Activated CD4-positive, alpha-beta memory T cell treated with anti-CD3 and anti-CD28 coated beads, Interleukin-2, amount 10 ng/mL, durations not matched to agents 7 days and 5 days (primary cell): Measurements from ENCODE around the gene PARP4. TPM values are rescaled to one million over a fixed set of nuclear protein-coding genes. Genes with fewer than 3 reads are reported as not detected.
A peak's percentile ranks its signal among the peaks of the same experiment; 100 is the strongest.
"Not testable (repeated sequence)": the region's sequence is repeated elsewhere in the genome, so short reads cannot be mapped to it uniquely, and the experiment has no call there.

Experiments used
- CTCF ChIA-PET: fragments of 350-600 bp; sonication (Branson Sonifier 250); formaldehyde crosslinking; loops from one replicate; lab custom pipeline; 2021; ENCODE audit warnings: antibody characterized with exemption, inconsistent platforms; lab: Charles Lee
- POLR2A ChIA-PET: fragments of 350-600 bp; sonication (Branson Sonifier 250); formaldehyde crosslinking; loops from one replicate; lab custom pipeline; 2021; ENCODE audit warnings: antibody characterized with exemption; lab: Charles Lee
- DNase-seq: peaks from one replicate; pipeline ENCODE4 v3.0.0-alpha.2; 2020
- H3K27ac Mint-ChIP-seq: one replicate; pipeline ENCODE4 v1.8.0; 2021; ENCODE audit warnings: mild to moderate bottlenecking, mixed read lengths
- H3K27me3 Mint-ChIP-seq: one replicate; pipeline ENCODE4 v1.8.0; 2021; ENCODE audit warnings: mixed read lengths
- H3K36me3 Mint-ChIP-seq: one replicate; pipeline ENCODE4 v1.8.0; 2021; ENCODE audit warnings: low read depth, mixed read lengths
- H3K4me1 Mint-ChIP-seq: one replicate; pipeline ENCODE4 v1.8.0; 2021; ENCODE audit warnings: mixed read lengths
- H3K4me3 Mint-ChIP-seq: one replicate; pipeline ENCODE4 v1.8.0; 2021; ENCODE audit warnings: mild to moderate bottlenecking, mixed read lengths
- H3K9me3 Mint-ChIP-seq: one replicate; pipeline ENCODE4 v1.8.0; 2021; ENCODE audit warnings: mixed read lengths
- total RNA-seq, 2 experiments: library from RNA; stranded (reverse); gene quantifications; one replicate each; pipeline ENCODE4 v1.2.3, GENCODE V29; 2021

Gene PARP4
- 10 to 100 TPM; 72.2 to 76.4 TPM for total RNA-seq

- ChIA-PET POLR2A (interaction anchor here (0.7 to 3.0 kb wide), 9 partner anchors 9 to 261 kb away, joined by 3 to 12 read pairs (median 5); no protein-coding TSS in a partner anchor), CTCF (interaction anchor here (0.6 to 0.8 kb wide), 2 partner anchors 56 to 215 kb away, joined by 3 to 4 read pairs; no protein-coding TSS in a partner anchor)
- H3K4me3 Mint-ChIP-seq = peak within 1 kb of the TSS; percentile 89
- peaks cover 32% of the 10 kb centered on the region for H3K4me1 Mint-ChIP-seq
- DNase-seq = peak; percentile 78
- H3K27ac Mint-ChIP-seq = peak within 1 kb of the TSS; percentile 84
- peaks cover 24% of the 10 kb centered on the region for H3K36me3 Mint-ChIP-seq
- H3K9me3 Mint-ChIP-seq = no peaks in the 10 kb centered on the region
- H3K27me3 Mint-ChIP-seq = no peaks in the 10 kb centered on the region
These were observed at the start of gene PARP4 for GRCh38 chr13:24512197-24512907. PARP4 (minus strand) TSS chr13:24512778; CDS start chr13:24503776, 9,002 bp downstream.

GRCh38 chr13:24560579-24561187 is 48.1 kb upstream of the PARP4 start:
- H3K36me3 Mint-ChIP-seq, H3K27ac Mint-ChIP-seq, DNase-seq, H3K4me3 Mint-ChIP-seq, H3K9me3 Mint-ChIP-seq, POLR2A ChIA-PET: not testable (repeated sequence)
- Mint-ChIP-seq H3K4me1 (peaks cover 11% of the 10 kb centered on the region), H3K27me3 (peaks cover 37% of the 10 kb centered on the region)
- CTCF ChIA-PET = interaction anchor here (0.6 kb wide), 1 partner anchor 167 kb away, joined by 3 read pairs; no protein-coding TSS in a partner anchor

- H3K27ac Mint-ChIP-seq, H3K9me3 Mint-ChIP-seq, H3K4me3 Mint-ChIP-seq, H3K36me3 Mint-ChIP-seq, DNase-seq, POLR2A ChIA-PET: not testable (repeated sequence)
- Mint-ChIP-seq H3K27me3 (peaks cover 34% of the 10 kb centered on the region), H3K4me1 (peaks cover 11% of the 10 kb centered on the region)
- CTCF ChIA-PET = interaction anchor here (0.6 kb wide), 1 partner anchor 168 kb away, joined by 3 read pairs; no protein-coding TSS in a partner anchor
These were observed 47.0 kb upstream of the PARP4 start for GRCh38 chr13:24559431-24560218.

GRCh38 chr13:24557081-24557480 is 44.5 kb upstream of the PARP4 start:
- H3K27ac Mint-ChIP-seq = no peak overlapping the region
- peaks cover 11% of the 10 kb centered on the region for H3K4me1 Mint-ChIP-seq
- DNase-seq = no peak
- ChIA-PET CTCF (no interaction called here), POLR2A (no interaction called here)
- no peaks in the 10 kb centered on the region for H3K9me3 Mint-ChIP-seq
- no peaks in the 10 kb centered on the region for H3K36me3 Mint-ChIP-seq
- H3K4me3 Mint-ChIP-seq = no peak overlapping the region
- peaks cover 44% of the 10 kb centered on the region for H3K27me3 Mint-ChIP-seq

GRCh38 chr13:24553892-24554291 is 41.3 kb upstream of the PARP4 start:
- POLR2A ChIA-PET, DNase-seq, H3K27ac Mint-ChIP-seq, H3K4me1 Mint-ChIP-seq, H3K36me3 Mint-ChIP-seq, H3K9me3 Mint-ChIP-seq, H3K4me3 Mint-ChIP-seq: not testable (repeated sequence)
- CTCF ChIA-PET = interaction anchor here (1.7 kb wide), 1 partner anchor 16 kb away, joined by 6 read pairs; no protein-coding TSS in a partner anchor
- peaks cover 55% of the 10 kb centered on the region for H3K27me3 Mint-ChIP-seq

- H3K27ac Mint-ChIP-seq, CTCF ChIA-PET, POLR2A ChIA-PET, H3K9me3 Mint-ChIP-seq, DNase-seq, H3K36me3 Mint-ChIP-seq: not testable (repeated sequence)
- H3K4me1 Mint-ChIP-seq = peaks cover 11% of the 10 kb centered on the region
- H3K27me3 Mint-ChIP-seq = peaks cover 53% of the 10 kb centered on the region
- H3K4me3 Mint-ChIP-seq = peak overlapping the region; percentile 71
These were observed 29.1 kb upstream of the PARP4 start for GRCh38 chr13:24541476-24542352.

GRCh38 chr13:24541127-24541475 is 28.5 kb upstream of the PARP4 start:
- CTCF ChIA-PET = no interaction called here
- Mint-ChIP-seq H3K9me3 (no peaks in the 10 kb centered on the region), H3K36me3 (no peaks in the 10 kb centered on the region), H3K27ac (no peak overlapping the region), H3K4me3 (peak overlapping the region; percentile 71), H3K27me3 (peaks cover 49% of the 10 kb centered on the region), H3K4me1 (peaks cover 11% of the 10 kb centered on the region)
- DNase-seq = no peak
- POLR2A ChIA-PET = no interaction called here

GRCh38 chr13:24540236-24541126 is 27.9 kb upstream of the PARP4 start:
- peaks cover 11% of the 10 kb centered on the region for H3K4me1 Mint-ChIP-seq
- no peak overlapping the region for H3K27ac Mint-ChIP-seq
- no peaks in the 10 kb centered on the region for H3K9me3 Mint-ChIP-seq
- POLR2A ChIA-PET = no interaction called here
- CTCF ChIA-PET = no interaction called here
- H3K27me3 Mint-ChIP-seq = peaks cover 50% of the 10 kb centered on the region
- H3K36me3 Mint-ChIP-seq = no peaks in the 10 kb centered on the region
- no peak overlapping the region for H3K4me3 Mint-ChIP-seq
- DNase-seq = no peak

GRCh38 chr13:24539500-24540165 is 27.1 kb upstream of the PARP4 start:
- H3K27ac Mint-ChIP-seq = no peak overlapping the region
- no peaks in the 10 kb centered on the region for H3K9me3 Mint-ChIP-seq
- H3K36me3 Mint-ChIP-seq = no peaks in the 10 kb centered on the region
- peaks cover 45% of the 10 kb centered on the region for H3K27me3 Mint-ChIP-seq
- DNase-seq = no peak
- ChIA-PET CTCF (no interaction called here), POLR2A (no interaction called here)
- H3K4me3 Mint-ChIP-seq = no peak overlapping the region
- peaks cover 11% of the 10 kb centered on the region for H3K4me1 Mint-ChIP-seq

- peaks cover 45% of the 10 kb centered on the region for H3K27me3 Mint-ChIP-seq
- CTCF ChIA-PET = no interaction called here
- no peak overlapping the region for H3K4me3 Mint-ChIP-seq
- H3K4me1 Mint-ChIP-seq = no peaks in the 10 kb centered on the region
- DNase-seq = no peak
- H3K27ac Mint-ChIP-seq = no peak overlapping the region
- POLR2A ChIA-PET = no interaction called here
- no peaks in the 10 kb centered on the region for H3K9me3 Mint-ChIP-seq
- H3K36me3 Mint-ChIP-seq = no peaks in the 10 kb centered on the region
These were observed 16.9 kb upstream of the PARP4 start for GRCh38 chr13:24529478-24529877.

GRCh38 chr13:24528816-24529398 is 16.3 kb upstream of the PARP4 start:
- H3K27ac Mint-ChIP-seq = no peak overlapping the region
- POLR2A ChIA-PET = no interaction called here
- H3K4me1 Mint-ChIP-seq = no peaks in the 10 kb centered on the region
- H3K4me3 Mint-ChIP-seq = no peak overlapping the region
- CTCF ChIA-PET = no interaction called here
- DNase-seq = no peak
- no peaks in the 10 kb centered on the region for H3K9me3 Mint-ChIP-seq
- peaks cover 40% of the 10 kb centered on the region for H3K27me3 Mint-ChIP-seq
- no peaks in the 10 kb centered on the region for H3K36me3 Mint-ChIP-seq
